ENCODE data around the gene BTBD9. TPM values are rescaled to one million over a fixed set of nuclear protein-coding genes. Genes with fewer than 3 reads are reported as not detected.

BTBD9 gene
- polyA plus RNA-seq, 2 of the 4 experiments (the other 2 are of a cell fraction), result 2.3 to 4.6 TPM

DNA sequence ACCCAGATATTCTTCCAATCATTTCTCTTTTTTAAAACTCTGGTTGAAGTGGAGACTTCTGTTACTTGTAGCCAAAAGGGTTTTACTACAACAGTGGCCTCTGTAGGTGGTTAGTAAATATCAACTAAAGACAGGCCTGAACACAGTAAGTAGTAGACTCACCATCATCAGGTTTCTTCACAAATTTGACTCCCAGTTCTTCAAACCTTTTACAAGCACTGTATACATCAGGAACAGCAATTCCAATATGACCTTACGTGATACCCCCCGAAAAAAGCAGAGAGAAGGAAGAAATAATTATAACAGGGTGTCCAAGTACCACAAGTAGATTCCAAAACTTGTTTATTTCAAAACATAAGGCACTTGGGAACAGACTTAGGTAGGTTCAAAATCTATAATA lies 42.1 kb upstream of the BTBD9 start:
- H3K4me3 ChIP-seq, result no peak overlapping the region
- DNase-seq (ENCODE audit: low read depth in 1 of 2, low spot score in 1 of 2) (no peak), ATAC-seq (no peak), FAIRE-seq (no peak)
- no peak for TF ChIP-seq CEBPB (IDR thresholded peaks at IDR 0.05)
- no peaks in the 10 kb centered on the region for H3K4me1 ChIP-seq
- H3K27ac ChIP-seq, result no peak overlapping the region
- 91% methylated on average over 2 of the region's 2 CpGs for WGBS (ENCODE audit: missing lambda C conversion rate)
- H3K4me2 ChIP-seq, result no peak overlapping the region
- ChIA-PET POLR2A (no interaction called here), CTCF (no interaction called here)
- H3K9me3 ChIP-seq, result no peaks in the 10 kb centered on the region

DNA sequence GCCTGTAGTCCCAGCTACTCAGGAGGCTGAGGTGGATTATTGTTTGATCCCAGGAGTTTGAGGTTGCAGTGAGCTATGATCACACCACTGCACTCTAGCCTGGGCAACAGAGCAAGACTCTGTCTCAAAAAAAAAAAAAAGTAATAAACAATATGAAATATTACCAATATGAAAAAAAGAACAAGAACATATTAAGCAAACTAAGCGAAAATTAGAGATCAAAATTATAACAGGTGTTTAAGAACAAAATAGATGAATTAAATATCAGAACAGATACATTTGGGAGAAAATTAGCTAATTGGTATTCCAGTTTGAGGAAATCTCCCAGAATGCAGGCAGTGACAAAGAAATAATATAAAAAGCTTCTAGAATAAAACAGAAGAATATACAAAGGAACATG lies 39.9 kb upstream of the BTBD9 start:
- no peak for FAIRE-seq
- Histone ChIP-seq H3K4me2 (no peak overlapping the region), H3K4me3 (no peak overlapping the region), H3K9me3 (no peaks in the 10 kb centered on the region), H3K27ac (no peak overlapping the region), H3K4me1 (no peaks in the 10 kb centered on the region)
- TF ChIP-seq, protein P1, sequence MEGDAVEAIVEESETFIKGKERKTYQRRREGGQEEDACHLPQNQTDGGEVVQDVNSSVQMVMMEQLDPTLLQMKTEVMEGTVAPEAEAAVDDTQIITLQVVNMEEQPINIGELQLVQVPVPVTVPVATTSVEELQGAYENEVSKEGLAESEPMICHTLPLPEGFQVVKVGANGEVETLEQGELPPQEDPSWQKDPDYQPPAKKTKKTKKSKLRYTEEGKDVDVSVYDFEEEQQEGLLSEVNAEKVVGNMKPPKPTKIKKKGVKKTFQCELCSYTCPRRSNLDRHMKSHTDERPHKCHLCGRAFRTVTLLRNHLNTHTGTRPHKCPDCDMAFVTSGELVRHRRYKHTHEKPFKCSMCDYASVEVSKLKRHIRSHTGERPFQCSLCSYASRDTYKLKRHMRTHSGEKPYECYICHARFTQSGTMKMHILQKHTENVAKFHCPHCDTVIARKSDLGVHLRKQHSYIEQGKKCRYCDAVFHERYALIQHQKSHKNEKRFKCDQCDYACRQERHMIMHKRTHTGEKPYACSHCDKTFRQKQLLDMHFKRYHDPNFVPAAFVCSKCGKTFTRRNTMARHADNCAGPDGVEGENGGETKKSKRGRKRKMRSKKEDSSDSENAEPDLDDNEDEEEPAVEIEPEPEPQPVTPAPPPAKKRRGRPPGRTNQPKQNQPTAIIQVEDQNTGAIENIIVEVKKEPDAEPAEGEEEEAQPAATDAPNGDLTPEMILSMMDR (IDR thresholded peaks at IDR 0.05), result no peak
- no peak for TF ChIP-seq ZFP36 (IDR thresholded peaks at IDR 0.05; ENCODE audit: borderline replicate concordance, partially characterized antibody)
- no peak for TF ChIP-seq ZNF302 (CRISPR knock-in tag; IDR thresholded peaks at IDR 0.05)
- TF ChIP-seq FOSB (CRISPR knock-in tag; IDR thresholded peaks at IDR 0.05), result no peak
- TF ChIP-seq POLR2AphosphoS2 (conservative IDR thresholded peaks at IDR 0.05; ENCODE audit: low read length), result no peak
- no peak for TF ChIP-seq TFCP2L1 (CRISPR knock-in tag; IDR thresholded peaks at IDR 0.05)
- no peak for TF ChIP-seq SREBF2 (IDR thresholded peaks at IDR 0.05)
- no peak for TF ChIP-seq BHLHE40 (IDR thresholded peaks at IDR 0.05; ENCODE audit: low read depth, low read length)
- no peak for TF ChIP-seq HEYL (CRISPR knock-in tag; IDR thresholded peaks at IDR 0.05)
- TF ChIP-seq JUN (IDR thresholded peaks at IDR 0.05), result no peak
- CTCF ChIA-PET, result interaction anchor here (0.6 kb wide), 1 partner anchor 1489 kb away, joined by 3 read pairs; no protein-coding TSS in a partner anchor
- POLR2A ChIA-PET, result no interaction called here
- 77% methylated on average over 1 of the region's 1 CpG for WGBS (ENCODE audit: missing lambda C conversion rate)
- no peak for ATAC-seq
- DNase-seq (ENCODE audit: low read depth in 1 of 2, low spot score in 1 of 2), result no peak

DNA sequence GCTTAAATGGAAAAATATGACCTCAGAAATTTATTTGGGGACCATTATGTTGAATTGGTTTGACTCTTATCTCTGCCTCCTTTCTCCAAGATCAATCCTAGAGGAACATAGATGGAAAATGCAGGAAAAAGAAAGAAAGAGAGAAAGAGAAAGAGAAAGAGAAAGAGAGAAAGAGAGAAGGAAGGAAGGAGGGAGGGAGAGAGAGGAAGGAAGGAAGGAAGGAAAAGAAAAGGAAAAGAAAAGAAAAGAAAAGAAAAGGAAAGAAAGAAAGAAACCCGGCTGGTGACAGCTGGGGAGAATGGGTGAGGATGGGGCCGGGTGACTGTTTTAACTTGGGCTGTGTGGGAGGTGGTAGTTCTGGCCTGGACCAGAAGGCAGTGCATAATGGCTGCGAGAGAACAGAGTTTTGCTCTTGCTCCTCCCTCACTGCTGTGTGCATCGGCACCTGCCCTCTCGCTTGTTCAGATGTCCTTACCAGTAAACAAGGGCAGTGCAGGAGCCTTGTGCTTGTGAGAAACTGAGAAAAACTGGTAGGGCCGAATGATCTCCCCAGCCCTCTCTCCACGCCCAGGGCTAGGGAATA lies 38.5 kb upstream of the BTBD9 start:
- no peak for FAIRE-seq
- ChIA-PET POLR2A (no interaction called here), CTCF (interaction anchor here (0.7 kb wide), 1 partner anchor 9 kb away, joined by 3 read pairs; no protein-coding TSS in a partner anchor)
- H3K27ac ChIP-seq, result no peak overlapping the region
- no peak overlapping the region for H3K4me2 ChIP-seq
- 90% methylated on average over 7 of the region's 7 CpGs for WGBS (ENCODE audit: missing lambda C conversion rate)
- no peak for DNase-seq (ENCODE audit: low read depth in 1 of 2, low spot score in 1 of 2)
- H3K4me3 ChIP-seq, result no peak overlapping the region
- H3K4me1 ChIP-seq, result no peaks in the 10 kb centered on the region
- H3K9me3 ChIP-seq, result no peaks in the 10 kb centered on the region
- TF ChIP-seq MYC (IDR thresholded peaks at IDR 0.05; ENCODE audit: borderline replicate concordance, low read length) (no peak), GATA3 (IDR thresholded peaks at IDR 0.05; ENCODE audit: borderline replicate concordance) (no peak), HOXA7 (CRISPR knock-in tag; IDR thresholded peaks at IDR 0.05) (no peak), ESRRA (IDR thresholded peaks at IDR 0.05; ENCODE audit: borderline replicate concordance, low read length) (no peak), BHLHE40 (IDR thresholded peaks at IDR 0.05; ENCODE audit: low read depth, low read length) (no peak), FOXS1 (CRISPR knock-in tag; IDR thresholded peaks at IDR 0.05) (no peak), FOSB (CRISPR knock-in tag; IDR thresholded peaks at IDR 0.05) (no peak), RNF2 (IDR thresholded peaks at IDR 0.05; ENCODE audit: borderline replicate concordance, low read depth) (no peak), ZC3H11A (IDR thresholded peaks at IDR 0.05) (no peak), CEBPB (IDR thresholded peaks at IDR 0.05) (no peak), ZFP36 (IDR thresholded peaks at IDR 0.05; ENCODE audit: borderline replicate concordance, partially characterized antibody) (no peak), JUNB (IDR thresholded peaks at IDR 0.05) (no peak), CBX8 (IDR thresholded peaks at IDR 0.05) (no peak), EP300 (IDR thresholded peaks at IDR 0.05) (no peak), CHD2 (IDR thresholded peaks at IDR 0.05; ENCODE audit: low read length, partially characterized antibody) (no peak)
- TF ChIP-seq, protein P2, sequence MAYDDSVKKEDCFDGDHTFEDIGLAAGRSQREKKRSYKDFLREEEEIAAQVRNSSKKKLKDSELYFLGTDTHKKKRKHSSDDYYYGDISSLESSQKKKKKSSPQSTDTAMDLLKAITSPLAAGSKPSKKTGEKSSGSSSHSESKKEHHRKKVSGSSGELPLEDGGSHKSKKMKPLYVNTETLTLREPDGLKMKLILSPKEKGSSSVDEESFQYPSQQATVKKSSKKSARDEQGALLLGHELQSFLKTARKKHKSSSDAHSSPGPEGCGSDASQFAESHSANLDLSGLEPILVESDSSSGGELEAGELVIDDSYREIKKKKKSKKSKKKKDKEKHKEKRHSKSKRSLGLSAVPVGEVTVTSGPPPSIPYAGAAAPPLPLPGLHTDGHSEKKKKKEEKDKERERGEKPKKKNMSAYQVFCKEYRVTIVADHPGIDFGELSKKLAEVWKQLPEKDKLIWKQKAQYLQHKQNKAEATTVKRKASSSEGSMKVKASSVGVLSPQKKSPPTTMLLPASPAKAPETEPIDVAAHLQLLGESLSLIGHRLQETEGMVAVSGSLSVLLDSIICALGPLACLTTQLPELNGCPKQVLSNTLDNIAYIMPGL (CRISPR knock-in tag; IDR thresholded peaks at IDR 0.05; ENCODE audit: borderline replicate concordance), result no peak
- TF ChIP-seq, protein P3, sequence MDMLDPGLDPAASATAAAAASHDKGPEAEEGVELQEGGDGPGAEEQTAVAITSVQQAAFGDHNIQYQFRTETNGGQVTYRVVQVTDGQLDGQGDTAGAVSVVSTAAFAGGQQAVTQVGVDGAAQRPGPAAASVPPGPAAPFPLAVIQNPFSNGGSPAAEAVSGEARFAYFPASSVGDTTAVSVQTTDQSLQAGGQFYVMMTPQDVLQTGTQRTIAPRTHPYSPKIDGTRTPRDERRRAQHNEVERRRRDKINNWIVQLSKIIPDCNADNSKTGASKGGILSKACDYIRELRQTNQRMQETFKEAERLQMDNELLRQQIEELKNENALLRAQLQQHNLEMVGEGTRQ (IDR thresholded peaks at IDR 0.05), result no peak
- TF ChIP-seq, protein P4, sequence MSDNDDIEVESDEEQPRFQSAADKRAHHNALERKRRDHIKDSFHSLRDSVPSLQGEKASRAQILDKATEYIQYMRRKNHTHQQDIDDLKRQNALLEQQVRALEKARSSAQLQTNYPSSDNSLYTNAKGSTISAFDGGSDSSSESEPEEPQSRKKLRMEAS (IDR thresholded peaks at IDR 0.05), result no peak
- no peak for ATAC-seq

Data from A549 (cell line).